HEK293T (cell line): Measurements from ENCODE around the gene MDM2.

Experiments used
- CTCF ChIA-PET: fragments of 350-600 bp; formaldehyde crosslinking; extraction: SDS; loops from one replicate; lab custom pipeline; 2021; ENCODE audit warnings: antibody characterized with exemption, inconsistent platforms; lab: Yijun Ruan, JAX
- POLR2A ChIA-PET: fragments of 350-600 bp; formaldehyde crosslinking; extraction: SDS; loops from one replicate; lab custom pipeline; 2020; ENCODE audit warnings: antibody characterized with exemption, inconsistent platforms; lab: Yijun Ruan, JAX
- DNase-seq: peaks from one replicate; pipeline ENCODE4 v3.0.0; 2012; ENCODE audit warnings: mixed read lengths; ENCODE audit errors: extremely low spot score
- ARNT ChIP-seq: fragments of 450-650 bp; IDR thresholded peaks from 2 replicates; pipeline ENCODE4 v1.6.1; 2017; ENCODE audit warnings: mild to moderate bottlenecking
- BHLHE40 ChIP-seq: fragments of 450-650 bp; IDR thresholded peaks from 2 replicates; pipeline ENCODE4 v1.6.1; 2016; ENCODE audit warnings: mild to moderate bottlenecking, moderate library complexity, borderline replicate concordance
- CTBP1 ChIP-seq: fragments of 450-650 bp; IDR thresholded peaks from 2 replicates; pipeline ENCODE4 v1.6.1; 2016; ENCODE audit warnings: borderline replicate concordance
- ELF4 ChIP-seq: fragments of 450-650 bp; IDR thresholded peaks from 2 replicates; pipeline ENCODE4 v1.6.1; 2017; ENCODE audit warnings: antibody characterized with exemption
- FOXA1 ChIP-seq: fragments of 450-650 bp; IDR thresholded peaks from 2 replicates; pipeline ENCODE4 v1.6.1; 2016; ENCODE audit warnings: mild to moderate bottlenecking
- FOXK2 ChIP-seq: fragments of 450-650 bp; IDR thresholded peaks from 2 replicates; pipeline ENCODE4 v1.6.1; 2016; ENCODE audit warnings: mild to moderate bottlenecking
- FOXM1 ChIP-seq: fragments of 450-650 bp; IDR thresholded peaks from 2 replicates; pipeline ENCODE4 v1.6.1; 2017; ENCODE audit warnings: mild to moderate bottlenecking, borderline replicate concordance
- HDGF ChIP-seq: fragments of 450-650 bp; IDR thresholded peaks from 2 replicates; pipeline ENCODE4 v1.6.1; 2017; ENCODE audit warnings: antibody characterized with exemption, borderline replicate concordance
- L3MBTL2 ChIP-seq: fragments of 450-650 bp; conservative IDR thresholded peaks from 2 replicates; pipeline ENCODE4 v1.6.1; 2016; ENCODE audit warnings: mild to moderate bottlenecking
- LEF1 ChIP-seq: fragments of 450-650 bp; IDR thresholded peaks from 2 replicates; pipeline ENCODE4 v1.6.1; 2017; ENCODE audit warnings: mild to moderate bottlenecking, borderline replicate concordance
- NFRKB ChIP-seq: fragments of 450-650 bp; IDR thresholded peaks from 2 replicates; pipeline ENCODE4 v1.6.1; 2016; ENCODE audit warnings: mild to moderate bottlenecking, moderate library complexity
- SP1 ChIP-seq: fragments of 450-650 bp; IDR thresholded peaks from 2 replicates; pipeline ENCODE4 v1.6.1; 2017
- SUZ12 ChIP-seq: fragments of 450-650 bp; IDR thresholded peaks from 2 replicates; pipeline ENCODE4 v1.6.1; 2016; ENCODE audit warnings: mild to moderate bottlenecking
- TARDBP ChIP-seq: fragments of 450-650 bp; IDR thresholded peaks from 2 replicates; pipeline ENCODE4 v1.6.1; 2016
- ZNF384 ChIP-seq: fragments of 450-650 bp; IDR thresholded peaks from 2 replicates; pipeline ENCODE4 v1.6.1; 2016
- TF ChIP-seq, protein P1 (sequence below): fragments of 450-650 bp; IDR thresholded peaks from 2 replicates; pipeline ENCODE4 v1.6.1; 2016

Gene MDM2

DNA sequence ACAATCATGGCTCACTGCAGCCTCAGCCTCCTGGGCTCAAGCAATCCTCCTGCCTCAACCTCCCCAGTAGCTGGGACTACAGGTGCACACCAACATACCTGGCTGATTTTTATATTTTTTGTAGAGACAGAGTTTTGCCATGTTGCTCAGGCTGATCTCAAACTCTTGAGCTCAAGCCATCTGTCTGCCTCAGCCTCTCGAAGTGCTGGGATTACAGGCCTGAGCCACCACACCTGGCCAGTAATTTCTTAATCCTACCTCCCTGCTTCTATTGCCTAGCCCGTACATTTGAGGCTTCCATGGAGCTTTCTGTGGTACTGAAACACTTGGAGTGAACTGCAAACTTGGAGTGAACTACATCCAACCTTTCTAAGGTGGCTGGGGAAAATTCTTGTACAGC is 41.3 kb upstream of the MDM2 start:
- DNase-seq: no peak
- ChIA-PET CTCF (no interaction called here), POLR2A (no interaction called here)
- TF ChIP-seq LEF1 (no peak), L3MBTL2 (no peak), HDGF (no peak), FOXM1 (no peak), ELF4 (no peak)

DNA sequence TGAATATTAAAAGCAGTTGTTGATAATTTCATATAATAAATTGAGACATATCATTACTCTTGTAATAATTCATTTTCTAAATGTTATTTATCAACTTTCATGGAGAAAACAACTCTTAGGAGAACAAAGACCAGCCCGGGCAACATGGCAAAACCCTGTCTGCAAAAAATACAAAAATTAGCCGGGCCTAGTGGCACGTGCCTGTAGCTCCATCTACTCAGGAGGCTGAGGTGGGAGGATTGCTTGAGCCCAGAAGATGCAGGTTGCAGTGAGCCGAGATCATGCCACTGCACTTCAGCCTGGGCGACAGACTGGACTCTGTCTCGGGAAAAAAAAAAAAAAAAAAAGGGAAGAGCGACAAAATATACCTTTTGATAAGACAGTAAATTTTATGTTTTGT is 40.8 kb upstream of the MDM2 start:
- POLR2A ChIA-PET: no interaction called here
- TF ChIP-seq, protein P1, sequence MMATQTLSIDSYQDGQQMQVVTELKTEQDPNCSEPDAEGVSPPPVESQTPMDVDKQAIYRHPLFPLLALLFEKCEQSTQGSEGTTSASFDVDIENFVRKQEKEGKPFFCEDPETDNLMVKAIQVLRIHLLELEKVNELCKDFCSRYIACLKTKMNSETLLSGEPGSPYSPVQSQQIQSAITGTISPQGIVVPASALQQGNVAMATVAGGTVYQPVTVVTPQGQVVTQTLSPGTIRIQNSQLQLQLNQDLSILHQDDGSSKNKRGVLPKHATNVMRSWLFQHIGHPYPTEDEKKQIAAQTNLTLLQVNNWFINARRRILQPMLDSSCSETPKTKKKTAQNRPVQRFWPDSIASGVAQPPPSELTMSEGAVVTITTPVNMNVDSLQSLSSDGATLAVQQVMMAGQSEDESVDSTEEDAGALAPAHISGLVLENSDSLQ: no peak
- TF ChIP-seq ELF4 (no peak), SP1 (no peak), ZNF384 (no peak), BHLHE40 (no peak), FOXM1 (no peak), FOXA1 (no peak), NFRKB (no peak)
- CTCF ChIA-PET: no interaction called here
- DNase-seq: no peak

DNA sequence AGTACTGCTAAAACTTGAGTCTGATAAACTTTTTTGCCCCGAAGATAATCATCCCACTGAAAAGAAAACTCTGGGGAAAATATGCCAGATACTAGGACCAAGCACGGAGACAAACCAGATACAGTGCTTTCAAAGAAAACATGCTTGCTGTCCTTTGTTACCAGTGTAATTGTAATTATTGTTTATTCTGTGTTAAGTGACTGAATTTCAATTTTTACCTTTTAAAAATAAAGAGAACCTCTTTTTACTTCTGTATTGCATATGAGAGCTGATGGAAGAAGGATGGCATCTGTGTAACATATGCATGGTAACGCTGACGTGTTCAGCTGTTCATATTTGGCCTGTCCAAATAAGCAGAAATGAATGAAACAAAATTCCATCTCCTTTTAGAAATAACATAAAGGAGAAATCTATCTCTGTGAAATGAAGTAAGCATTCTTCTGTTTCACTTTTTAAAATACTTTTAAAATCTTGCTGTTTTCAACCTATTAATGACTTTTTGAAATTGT is 39.5 kb upstream of the MDM2 start:
- ChIA-PET CTCF (no interaction called here), POLR2A (no interaction called here)
- no peak for DNase-seq
- TF ChIP-seq FOXK2 (no peak), FOXA1 (no peak), ARNT (no peak), ELF4 (no peak), TARDBP (no peak), CTBP1 (no peak), L3MBTL2 (no peak), HDGF (no peak), SUZ12 (no peak), ZNF384 (no peak), SP1 (no peak)
- TF ChIP-seq, protein P1: no peak

DNA sequence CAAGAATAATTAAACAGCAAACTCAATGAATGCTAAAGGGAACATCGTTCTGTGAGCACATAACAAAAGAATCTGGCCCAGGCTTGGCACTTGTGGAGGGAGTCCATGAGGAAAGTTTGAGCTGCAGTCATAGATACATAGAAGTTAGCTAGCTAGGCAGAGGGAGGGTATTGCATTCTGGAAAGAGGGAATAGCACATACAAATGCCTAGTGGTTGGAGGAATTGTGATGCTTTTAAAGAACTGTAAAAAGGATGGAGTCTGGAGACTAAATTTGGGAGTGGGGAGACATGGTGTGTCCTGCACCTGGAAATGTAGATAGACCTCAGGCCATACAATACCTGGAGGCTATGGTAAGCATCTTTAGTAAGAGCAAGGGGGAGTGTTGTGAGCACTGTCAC is 38.0 kb upstream of the MDM2 start:
- DNase-seq: no peak
- CTCF ChIA-PET: no interaction called here
- TF ChIP-seq BHLHE40 (no peak), FOXM1 (no peak), ARNT (no peak), L3MBTL2 (no peak), FOXA1 (no peak), SUZ12 (no peak), LEF1 (no peak), ELF4 (no peak), CTBP1 (no peak), SP1 (no peak), TARDBP (no peak), NFRKB (no peak), HDGF (no peak), ZNF384 (no peak), FOXK2 (no peak)
- TF ChIP-seq, protein P1: no peak
- POLR2A ChIA-PET: interaction anchor here (1.5 kb wide), 1 partner anchor 39 kb away, joined by 3 read pairs; no protein-coding TSS in a partner anchor

DNA sequence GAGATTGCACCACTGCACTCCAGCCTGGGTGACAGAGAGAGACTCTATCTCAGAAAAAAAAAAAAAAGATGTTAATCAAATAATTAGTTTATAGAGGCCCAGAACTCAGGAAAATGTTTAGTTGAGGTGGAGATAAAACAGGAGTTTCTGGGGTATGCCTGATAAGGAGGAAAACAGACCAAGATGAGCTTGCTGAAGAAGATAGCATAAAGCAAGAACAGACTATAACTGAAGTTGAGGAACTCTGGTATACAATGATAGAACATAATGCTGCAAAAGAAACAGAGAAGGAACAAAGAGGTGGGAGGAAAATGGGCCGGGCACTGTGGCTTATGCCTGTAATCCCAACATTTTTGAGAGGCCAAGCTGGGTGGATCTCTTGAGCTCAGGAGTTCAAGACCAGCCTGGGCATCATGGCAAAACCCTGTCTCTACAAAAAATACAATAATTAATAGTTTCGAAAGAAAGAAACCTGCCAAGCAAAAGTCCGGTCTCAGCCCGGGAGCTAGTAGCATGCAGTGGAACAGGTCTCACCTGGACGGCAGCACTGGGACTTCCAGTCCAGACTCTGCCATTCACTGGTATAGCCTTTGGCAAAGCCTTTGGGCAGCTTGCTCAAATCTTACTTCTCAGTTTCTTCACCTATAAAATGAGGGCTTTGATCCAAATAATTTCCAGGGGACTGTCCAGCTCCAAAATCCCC is 36.6 kb upstream of the MDM2 start:
- CTCF ChIA-PET: no interaction called here
- no peak for DNase-seq
- TF ChIP-seq CTBP1 (no peak), FOXK2 (no peak), HDGF (no peak), ZNF384 (no peak), FOXA1 (no peak), ELF4 (no peak), FOXM1 (no peak), SP1 (no peak), NFRKB (no peak), ARNT (no peak), LEF1 (no peak)
- TF ChIP-seq, protein P1: no peak
- POLR2A ChIA-PET: interaction anchor here (1.5 kb wide), 2 partner anchors 36 to 37 kb away, joined by 3 to 4 read pairs; partner anchors contain the start of gene MDM2

DNA sequence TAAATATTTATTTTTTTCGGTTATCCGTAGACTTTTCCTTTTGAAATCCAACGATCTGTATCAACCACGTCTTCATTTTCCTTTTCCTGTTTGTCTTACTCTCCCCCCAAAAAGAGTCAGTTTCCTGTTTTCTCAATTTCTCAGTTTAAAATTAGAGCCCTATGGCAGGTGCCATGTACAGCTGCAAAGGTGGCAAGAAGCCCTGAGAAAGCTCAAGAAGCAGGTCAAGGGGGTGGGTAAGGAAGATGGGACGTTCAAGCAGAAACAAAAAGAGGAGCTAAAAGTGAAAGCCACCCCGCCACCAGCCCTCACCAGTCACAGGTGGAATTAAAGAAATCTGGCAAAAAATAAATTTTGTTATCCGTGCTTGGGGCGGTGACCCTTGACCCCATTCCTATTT is 35.3 kb upstream of the MDM2 start:
- DNase-seq: no peak
- CTCF ChIA-PET: no interaction called here
- POLR2A ChIA-PET: no interaction called here
- TF ChIP-seq CTBP1: no peak
